Neutrophil (primary cell): Measurements from ENCODE around the gene PRORP.

ENCODE experiments used
- H3K27ac ChIP-seq: fragments of 200-600 bp; sonication (generic); 2 replicates; pipeline ENCODE4 v1.5.1; 2016; ENCODE audit warnings: mild to moderate bottlenecking, moderate library complexity
- H3K27me3 ChIP-seq: fragments of 200-600 bp; sonication (generic); 2 replicates; pipeline ENCODE4 v1.6.0; 2016; ENCODE audit warnings: mild to moderate bottlenecking
- H3K36me3 ChIP-seq: fragments of 200-600 bp; sonication (generic); 2 replicates; pipeline ENCODE4 v1.5.1; 2017
- H3K4me1 ChIP-seq, 2 experiments: fragments of 200-600 bp in 1 of 2; sonication (generic) in 1 of 2; 1 replicate in 1 of 2; 2 replicates in 1 of 2; pipeline versions ENCODE4 v1.5.1 to v1.6.1; 2013 to 2016; ENCODE audit warnings: low read depth in 1 of 2, low read length in 1 of 2, mild to moderate bottlenecking in 1 of 2, moderate library complexity in 1 of 2; ENCODE audit not compliant: control insufficient read depth in 1 of 2, insufficient read depth in 1 of 2
- H3K4me3 ChIP-seq, 2 experiments: fragments of 200-600 bp in 1 of 2; sonication (generic) in 1 of 2; 1 replicate in 1 of 2; 2 replicates in 1 of 2; pipeline ENCODE4 v1.5.1; 2013 to 2016; ENCODE audit warnings: low read depth in 1 of 2, low read length in 1 of 2, mild to moderate bottlenecking in 1 of 2, moderate library complexity in 1 of 2
- H3K9me3 ChIP-seq: fragments of 200-600 bp; sonication (generic); 2 replicates; pipeline ENCODE4 v1.5.1; 2016
- TF ChIP-seq, protein P1 (sequence below): fragments of 200-600 bp; sonication (generic); IDR thresholded peaks from 2 replicates; pipeline ENCODE4 v1.5.1; 2016; ENCODE audit warnings: antibody characterized with exemption

PRORP gene

DNA sequence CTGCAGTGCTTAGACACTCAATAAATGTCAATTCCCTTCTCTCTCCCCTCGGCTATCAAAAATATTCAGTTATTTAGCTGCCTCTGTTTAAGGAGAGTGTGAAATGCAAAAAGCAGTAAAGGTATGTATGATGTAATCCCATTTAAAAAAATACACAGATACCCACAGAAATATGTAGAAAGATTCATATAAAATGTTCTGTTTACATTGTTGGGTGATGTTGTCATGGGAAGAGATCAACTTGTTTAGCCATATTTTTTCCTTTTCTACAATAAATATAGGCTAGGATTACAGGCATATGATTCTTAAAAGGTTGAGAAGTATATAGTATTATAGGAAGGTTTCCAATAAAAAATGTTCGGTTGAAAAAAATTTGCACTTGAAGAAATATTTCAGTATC lies 8.3 kb upstream of the PRORP start:
- Histone ChIP-seq H3K36me3 (peaks cover 73% of the 10 kb centered on the region), H3K27ac (no peak overlapping the region), H3K9me3 (no peaks in the 10 kb centered on the region), H3K27me3 (no peaks in the 10 kb centered on the region), H3K4me1 (peaks cover 11 to 21% of the 10 kb centered on the region in 2 experiments), H3K4me3 (no peak overlapping the region)
- TF ChIP-seq, protein P1, sequence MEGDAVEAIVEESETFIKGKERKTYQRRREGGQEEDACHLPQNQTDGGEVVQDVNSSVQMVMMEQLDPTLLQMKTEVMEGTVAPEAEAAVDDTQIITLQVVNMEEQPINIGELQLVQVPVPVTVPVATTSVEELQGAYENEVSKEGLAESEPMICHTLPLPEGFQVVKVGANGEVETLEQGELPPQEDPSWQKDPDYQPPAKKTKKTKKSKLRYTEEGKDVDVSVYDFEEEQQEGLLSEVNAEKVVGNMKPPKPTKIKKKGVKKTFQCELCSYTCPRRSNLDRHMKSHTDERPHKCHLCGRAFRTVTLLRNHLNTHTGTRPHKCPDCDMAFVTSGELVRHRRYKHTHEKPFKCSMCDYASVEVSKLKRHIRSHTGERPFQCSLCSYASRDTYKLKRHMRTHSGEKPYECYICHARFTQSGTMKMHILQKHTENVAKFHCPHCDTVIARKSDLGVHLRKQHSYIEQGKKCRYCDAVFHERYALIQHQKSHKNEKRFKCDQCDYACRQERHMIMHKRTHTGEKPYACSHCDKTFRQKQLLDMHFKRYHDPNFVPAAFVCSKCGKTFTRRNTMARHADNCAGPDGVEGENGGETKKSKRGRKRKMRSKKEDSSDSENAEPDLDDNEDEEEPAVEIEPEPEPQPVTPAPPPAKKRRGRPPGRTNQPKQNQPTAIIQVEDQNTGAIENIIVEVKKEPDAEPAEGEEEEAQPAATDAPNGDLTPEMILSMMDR, result no peak

DNA sequence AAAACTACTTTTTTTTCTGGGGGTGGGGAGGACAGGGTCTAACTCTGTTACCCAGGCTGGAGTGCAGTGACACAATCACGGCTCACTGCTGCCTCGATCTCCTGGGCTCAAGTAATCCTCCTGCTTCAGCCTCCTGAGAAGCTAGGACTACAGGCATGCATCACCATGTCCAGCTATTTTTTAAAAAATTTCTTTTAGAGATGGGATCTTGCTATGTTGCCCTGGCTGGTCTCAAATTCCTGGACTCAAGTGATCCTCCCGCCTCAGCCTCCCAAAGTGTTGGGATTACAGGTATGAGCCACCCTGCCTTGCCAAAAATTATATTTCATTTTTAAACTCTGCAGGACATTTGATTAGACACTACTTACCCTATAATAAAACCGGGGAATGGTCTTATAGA lies 6.1 kb upstream of the PRORP start:
- Histone ChIP-seq H3K27ac (peak overlapping the region; percentile 68), H3K36me3 (peaks cover 67% of the 10 kb centered on the region), H3K4me3 (no peak overlapping the region), H3K4me1 (peaks cover 31 to 41% of the 10 kb centered on the region in 2 experiments), H3K9me3 (no peaks in the 10 kb centered on the region), H3K27me3 (no peaks in the 10 kb centered on the region)
- TF ChIP-seq, protein P1, result no peak

DNA sequence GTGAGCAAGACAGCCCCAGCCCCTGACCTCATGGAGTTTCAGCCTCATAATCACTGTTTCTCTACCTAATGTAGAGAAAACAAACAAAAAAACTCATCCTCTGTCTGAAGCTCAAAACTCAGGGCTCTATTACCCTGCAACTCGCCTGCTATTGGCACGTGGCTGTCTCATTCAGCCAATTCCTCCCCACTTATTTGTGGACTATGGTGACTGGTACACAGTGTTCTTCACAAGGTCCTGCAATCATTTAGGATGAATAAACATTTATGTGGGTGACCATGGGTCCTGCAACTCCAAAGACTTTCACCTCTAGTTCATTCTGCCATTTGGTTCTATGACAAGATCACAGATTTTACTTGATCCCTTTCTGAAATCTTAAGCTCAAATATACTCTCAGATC lies 5.2 kb upstream of the PRORP start:
- Histone ChIP-seq H3K4me1 (peaks cover 33 to 41% of the 10 kb centered on the region in 2 experiments), H3K36me3 (peaks cover 58% of the 10 kb centered on the region), H3K27ac (peak overlapping the region; percentile 68), H3K9me3 (no peaks in the 10 kb centered on the region), H3K4me3 (no peak overlapping the region), H3K27me3 (no peaks in the 10 kb centered on the region)
- TF ChIP-seq, protein P1, result no peak

DNA sequence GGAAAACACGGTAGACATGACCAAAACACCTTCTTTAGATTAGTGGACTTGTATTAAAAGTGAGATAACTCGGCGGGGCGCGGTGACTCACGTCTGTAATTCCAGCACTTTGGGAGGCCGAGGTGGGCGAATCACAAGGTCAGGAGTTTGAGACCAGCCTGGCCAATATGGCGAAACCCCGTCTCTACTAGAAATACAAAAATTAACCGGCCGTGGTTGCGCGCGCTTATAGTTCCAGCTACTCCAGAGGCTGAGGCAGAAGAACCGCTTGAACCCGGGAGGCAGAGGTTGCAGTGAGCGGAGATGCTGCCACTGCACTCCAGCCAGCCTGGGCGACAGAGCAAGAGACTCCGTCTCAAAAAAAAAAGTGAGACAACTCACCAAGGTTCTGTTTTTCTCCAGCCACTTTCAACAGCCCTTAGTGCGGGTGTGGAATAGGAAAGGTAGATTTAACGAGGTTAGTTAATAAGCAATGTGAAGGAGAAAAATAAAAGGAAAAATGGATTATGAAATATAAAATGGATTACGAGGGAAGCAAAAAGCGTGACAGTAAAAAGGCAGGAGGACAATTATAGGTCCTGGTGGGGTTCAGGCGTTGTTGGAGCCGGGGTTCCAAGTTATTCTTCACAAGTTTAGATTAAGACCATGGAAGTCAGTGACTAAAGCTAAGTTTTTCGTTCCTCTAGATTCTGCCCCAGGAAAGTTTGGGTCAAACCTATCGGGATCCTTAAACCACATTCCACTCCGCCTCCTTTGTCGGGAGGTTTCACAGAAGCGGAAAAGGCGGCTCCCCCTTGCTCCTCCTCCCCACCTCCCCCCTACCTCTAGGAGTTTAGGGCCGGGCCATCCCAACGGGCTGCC lies 1.1 kb upstream of the PRORP start:
- Histone ChIP-seq H3K9me3 (no peaks in the 10 kb centered on the region), H3K4me3 (peak overlapping the region; percentile 71 to 97), H3K27me3 (no peaks in the 10 kb centered on the region), H3K36me3 (peaks cover 17% of the 10 kb centered on the region), H3K27ac (peak overlapping the region; percentile 91), H3K4me1 (peaks cover 63 to 67% of the 10 kb centered on the region in 2 experiments)
- TF ChIP-seq, protein P1, result peak; percentile 19

DNA sequence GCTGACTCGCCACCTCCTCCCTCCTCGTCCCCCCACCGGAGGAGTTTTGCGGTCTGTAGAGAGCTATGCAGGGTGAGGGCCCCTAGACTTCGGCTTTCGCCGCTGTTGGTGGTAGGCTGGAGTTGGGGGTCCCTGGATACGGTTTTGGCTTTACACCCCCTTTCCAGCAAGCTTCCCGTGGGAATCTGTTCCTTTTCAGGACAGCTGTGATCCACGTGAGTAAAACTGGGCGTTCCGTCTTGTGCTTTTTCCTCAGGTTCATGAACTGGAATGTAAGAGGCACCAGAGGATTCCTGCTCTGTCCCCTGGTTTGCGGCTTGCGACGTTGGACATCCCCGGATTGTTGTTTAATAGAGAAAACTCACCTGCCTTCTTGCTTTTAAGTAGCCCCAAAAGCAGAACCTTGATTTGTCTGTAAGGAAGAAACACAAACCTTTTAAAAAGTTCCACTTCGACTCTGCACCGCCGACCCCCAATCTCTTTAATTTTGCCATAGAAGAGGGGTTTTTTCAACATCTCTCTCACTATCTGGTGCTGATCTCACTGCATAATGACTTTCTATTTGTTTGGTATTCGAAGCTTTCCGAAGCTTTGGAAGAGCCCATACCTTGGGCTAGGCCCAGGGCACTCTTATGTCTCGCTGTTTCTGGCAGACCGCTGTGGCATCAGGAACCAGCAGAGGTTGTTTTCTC lies 490 bp downstream of the PRORP start:
- peak overlapping the region; percentile 71 to 97 for H3K4me3 ChIP-seq
- TF ChIP-seq, protein P1, result no peak
- H3K36me3 ChIP-seq, result peaks cover 14% of the 10 kb centered on the region
- no peaks in the 10 kb centered on the region for H3K9me3 ChIP-seq
- no peaks in the 10 kb centered on the region for H3K27me3 ChIP-seq
- peaks cover 58 to 63% of the 10 kb centered on the region in 2 experiments for H3K4me1 ChIP-seq
- peak overlapping the region; percentile 91 for H3K27ac ChIP-seq
